ENCODE measurements around the gene ATG10.
"Not testable (repeated sequence)": the region's sequence is repeated elsewhere in the genome, so short reads cannot be mapped to it uniquely, and the experiment has no call there.

The ATG10 gene

GRCh38 chr5:81983563-81983962 lies 11.7 kb downstream of the ATG10 start:
- DNase-seq = not testable (repeated sequence)

GRCh38 chr5:81986126-81986525 lies 14.3 kb downstream of the ATG10 start:
- no peak for DNase-seq

GRCh38 chr5:81989204-81989603 lies 17.4 kb downstream of the ATG10 start:
- DNase-seq = no peak

GRCh38 chr5:81994679-81995078 lies 22.9 kb downstream of the ATG10 start:
- DNase-seq = no peak

GRCh38 chr5:81995407-81995806 lies 23.6 kb downstream of the ATG10 start:
- no peak for DNase-seq

- DNase-seq = no peak
These were observed 32.7 kb downstream of the ATG10 start for GRCh38 chr5:82004511-82004910.

- DNase-seq = not testable (repeated sequence)
These were observed 38.0 kb downstream of the ATG10 start for GRCh38 chr5:82009869-82010268.

- no peak for DNase-seq
These were observed 38.9 kb downstream of the ATG10 start for GRCh38 chr5:82010696-82011095.

DNA sequence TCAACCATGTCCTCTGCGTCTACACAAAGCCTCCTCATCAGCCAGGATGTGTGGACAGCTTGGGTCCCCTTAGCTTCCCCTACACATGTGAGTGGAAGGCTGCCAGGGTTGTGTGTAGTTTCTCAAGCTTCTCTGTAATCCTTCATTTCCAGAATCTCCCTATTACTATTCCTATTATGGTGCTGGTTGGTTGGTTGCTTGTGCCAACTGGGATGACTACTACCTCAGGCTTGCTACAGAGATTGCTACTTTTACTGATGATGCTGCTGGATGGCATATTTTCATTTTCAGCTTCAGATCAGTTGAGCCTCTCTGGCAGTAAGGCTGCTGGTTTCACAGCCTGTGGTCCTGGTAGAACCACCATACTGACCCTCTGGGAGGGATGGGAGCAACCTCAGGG lies 39.9 kb downstream of the ATG10 start:
- no peak for DNase-seq

- not testable (repeated sequence) for DNase-seq
These were observed 42.8 kb downstream of the ATG10 start for GRCh38 chr5:82014644-82015043.

GRCh38 chr5:82018462-82018861 lies 46.6 kb downstream of the ATG10 start:
- DNase-seq = no peak

- no peak for DNase-seq
These were observed 47.7 kb downstream of the ATG10 start for GRCh38 chr5:82019342-82020138.

DNA sequence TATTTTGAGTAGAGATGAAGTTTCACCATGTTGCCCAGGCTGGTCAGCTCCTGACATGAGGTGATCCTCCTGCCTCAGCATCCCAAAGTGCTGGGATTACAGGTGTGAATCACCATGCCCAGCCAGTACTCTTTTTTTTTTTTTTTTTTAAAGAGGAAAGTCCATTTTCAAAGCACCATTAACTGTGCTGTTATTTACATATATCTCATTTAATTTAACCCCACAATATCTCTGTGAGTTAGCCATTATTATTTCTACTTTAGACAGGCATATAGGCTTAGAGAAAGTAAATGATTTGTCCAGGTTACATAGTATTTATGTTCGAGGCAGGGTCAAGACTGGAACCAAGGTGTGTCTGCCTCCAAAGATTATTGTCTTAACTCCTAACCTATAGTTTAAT lies 50.7 kb downstream of the ATG10 start:
- no peak for DNase-seq

DNA sequence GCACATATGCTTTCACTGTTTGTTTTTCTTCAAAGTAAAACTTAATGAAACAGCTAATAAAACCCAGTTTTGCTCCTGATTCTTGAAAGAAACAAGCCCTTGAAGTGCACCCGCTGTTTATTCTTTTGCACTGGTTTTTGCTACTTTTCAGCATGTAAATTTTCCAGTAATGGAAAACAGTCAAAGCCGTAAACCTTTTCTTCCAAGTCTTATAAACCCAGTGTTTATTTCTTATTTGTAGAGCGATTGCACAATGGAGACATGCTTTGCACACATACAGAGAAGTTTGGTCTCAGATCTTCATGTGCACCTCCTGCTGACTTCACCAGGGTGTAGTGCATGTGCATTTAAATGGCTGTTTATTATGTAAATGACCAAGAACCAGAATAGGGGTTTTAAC lies 51.8 kb downstream of the ATG10 start:
- no peak for DNase-seq

DNA sequence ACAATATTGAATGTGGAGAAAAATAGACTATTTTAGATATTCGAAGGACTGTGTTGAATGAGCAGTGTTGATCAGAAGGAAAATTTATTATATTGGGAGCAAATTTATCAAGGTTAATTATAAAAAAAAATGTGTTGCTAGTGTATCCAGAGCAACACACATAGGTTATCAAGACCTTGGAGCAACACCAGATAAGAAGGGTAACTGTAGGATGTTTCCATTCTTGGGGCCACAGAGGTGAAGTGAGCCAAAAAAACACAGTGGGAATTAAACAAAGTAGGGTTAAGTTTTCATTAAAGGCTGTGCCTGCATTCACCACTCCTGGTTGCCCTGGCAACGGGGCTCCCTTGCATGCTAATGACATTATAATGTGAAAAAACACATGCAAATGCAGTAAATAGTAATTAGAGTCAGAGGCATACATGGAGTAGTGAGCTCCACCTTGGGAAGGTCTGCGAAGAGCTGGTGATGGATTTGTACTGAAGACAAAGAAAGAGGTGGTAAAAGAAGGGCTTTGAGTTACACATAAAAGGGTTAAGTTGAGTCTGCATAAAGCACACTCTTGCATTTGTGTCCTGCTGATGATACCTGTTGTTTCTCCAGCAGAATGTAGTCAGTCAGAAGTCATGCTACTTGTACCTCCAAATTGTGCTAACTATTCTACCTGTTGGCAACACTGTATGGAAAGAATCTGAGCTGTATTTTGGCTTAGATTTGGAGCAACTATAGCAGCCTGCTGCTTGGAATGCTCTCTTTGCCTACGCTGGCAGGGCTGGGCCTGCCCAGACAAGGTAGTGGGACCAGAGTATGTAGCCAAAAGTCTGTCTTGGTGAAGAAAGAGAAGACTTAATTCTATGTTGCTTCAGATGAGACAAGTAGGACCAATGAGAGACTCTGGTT lies 59.6 kb downstream of the ATG10 start:
- DNase-seq = peak; percentile 5

GRCh38 chr5:82042894-82043293 lies 71.1 kb downstream of the ATG10 start:
- DNase-seq = not testable (repeated sequence)

- no peak for DNase-seq
These were observed 72.2 kb downstream of the ATG10 start for GRCh38 chr5:82044010-82044409.

DNA sequence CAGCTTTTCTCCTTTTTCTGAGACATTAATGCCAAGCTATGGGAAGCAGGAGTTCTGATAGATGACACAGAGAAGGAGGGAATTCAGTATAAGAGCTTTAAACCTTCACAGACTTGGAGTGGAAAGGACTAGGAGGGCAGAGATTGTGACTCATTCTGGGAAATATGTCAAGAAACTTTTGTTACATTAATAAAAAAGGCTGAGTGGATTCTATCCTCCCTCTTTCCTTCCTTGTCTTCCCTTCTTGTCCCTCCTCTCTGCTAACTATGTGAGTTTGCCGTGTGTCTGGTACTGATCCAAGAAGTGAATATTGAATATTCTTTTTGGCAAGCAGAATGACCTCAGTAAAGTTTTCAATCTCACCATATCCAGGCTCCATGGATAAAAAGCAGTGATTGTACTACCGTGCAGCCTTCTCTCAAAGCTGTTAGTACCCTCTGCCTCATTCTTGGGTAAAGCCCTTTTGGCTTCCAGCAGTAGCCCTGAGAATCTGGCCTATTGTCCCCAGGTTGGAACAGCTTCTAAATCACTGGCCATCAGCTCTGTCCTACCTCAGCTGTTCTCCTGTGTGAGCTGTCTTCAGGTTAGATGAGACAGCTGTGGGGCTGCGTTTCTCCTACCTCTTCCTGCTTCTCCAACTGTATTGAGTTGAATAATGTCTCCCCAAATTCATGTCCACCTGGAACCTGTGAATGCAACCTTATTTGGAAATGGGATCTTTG lies 73.9 kb downstream of the ATG10 start:
- DNase-seq = no peak

GRCh38 chr5:82046276-82046647 lies 74.4 kb downstream of the ATG10 start:
- DNase-seq = no peak

- no peak for DNase-seq
These were observed 79.1 kb downstream of the ATG10 start for GRCh38 chr5:82050955-82051354.

DNA sequence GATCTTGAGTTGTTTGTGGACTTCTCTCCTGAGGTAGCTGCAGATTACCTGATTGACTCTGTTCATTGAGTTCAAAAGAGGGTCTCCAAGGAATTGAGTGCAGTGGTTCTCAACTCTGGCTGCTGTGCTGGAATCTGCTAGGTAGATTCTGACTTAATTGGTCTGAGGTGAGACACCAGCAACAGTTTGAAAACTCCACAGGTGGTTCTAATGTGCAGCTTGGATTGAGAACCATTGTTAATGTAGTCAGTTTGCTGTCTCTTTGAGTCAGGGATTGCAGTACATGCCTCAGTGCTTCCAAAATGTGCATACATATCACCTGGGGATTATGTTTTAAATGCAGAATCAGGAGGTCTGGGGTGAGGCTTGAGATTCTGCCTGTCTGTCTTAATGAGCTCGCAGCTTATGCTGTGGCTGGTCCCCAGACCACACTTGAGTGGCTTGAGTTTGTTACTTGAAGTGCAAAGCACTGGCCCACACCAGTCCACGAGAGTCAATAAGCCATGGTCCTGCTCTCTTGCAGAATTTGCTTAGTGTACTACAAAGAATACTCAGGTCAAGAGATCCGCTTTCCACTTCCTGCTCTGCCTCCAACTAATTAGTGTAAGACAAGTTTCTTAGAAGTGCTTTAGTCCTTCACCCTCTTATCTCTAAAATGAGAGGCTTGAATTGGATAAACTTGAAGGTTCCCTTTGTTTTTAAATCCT lies 82.3 kb downstream of the ATG10 start:
- no peak for DNase-seq

DNA sequence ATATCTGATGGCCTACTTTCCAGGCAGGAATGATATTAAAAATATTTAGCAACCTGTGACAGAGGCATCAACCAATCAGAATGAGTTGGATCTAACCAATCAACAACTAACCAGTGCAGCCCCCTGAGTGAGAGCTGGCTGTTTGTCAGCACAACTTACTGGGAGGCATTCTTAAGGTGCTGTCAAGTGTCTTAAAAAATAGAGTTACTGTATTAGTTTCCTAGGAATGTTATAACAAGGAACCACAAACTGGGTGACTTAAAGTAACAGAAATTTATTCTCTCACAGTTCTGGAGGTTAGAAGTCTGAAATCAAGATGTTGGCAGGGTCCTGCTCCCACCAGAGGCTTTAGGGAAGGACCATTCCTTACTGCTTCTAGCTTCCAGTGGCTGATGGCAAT lies 85.2 kb downstream of the ATG10 start:
- DNase-seq = no peak

DNA sequence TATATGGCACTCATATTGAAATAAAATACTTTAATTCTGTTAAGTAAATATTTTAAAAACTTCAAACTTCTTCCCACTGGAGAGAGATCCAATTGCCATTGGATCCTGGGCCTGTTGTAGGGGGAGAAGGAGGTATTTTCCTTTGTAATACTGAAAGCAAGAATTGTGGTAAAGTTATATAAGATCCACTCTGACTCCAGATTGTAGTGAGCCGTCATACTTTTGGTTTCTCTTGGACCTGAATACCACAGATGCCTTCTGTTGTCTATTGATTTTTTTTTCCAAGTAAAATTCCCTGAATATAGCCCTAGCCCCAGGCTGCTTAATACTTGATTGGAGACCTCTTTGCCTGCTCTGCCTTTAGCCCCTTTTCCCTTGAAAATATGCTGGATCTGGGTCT lies 86.9 kb downstream of the ATG10 start:
- DNase-seq = no peak
